Stimulated activated CD8-positive, alpha-beta memory T cell treated with anti-CD3 and anti-CD28 coated beads, Interleukin-4, amount 100 ng/mL, for 4 hours (primary cell): ENCODE results near the gene ARL1.
"Not testable (repeated sequence)": the region's sequence is repeated elsewhere in the genome, so short reads cannot be mapped to it uniquely, and the experiment has no call there.

Experiments used
- DNase-seq, 2 donors: peaks; one replicate each; pipeline ENCODE4 v3.0.0-alpha.2; 2020; ENCODE audit warnings: low read depth in 2 of 2, low spot score in 1 of 2

ARL1 gene

DNA sequence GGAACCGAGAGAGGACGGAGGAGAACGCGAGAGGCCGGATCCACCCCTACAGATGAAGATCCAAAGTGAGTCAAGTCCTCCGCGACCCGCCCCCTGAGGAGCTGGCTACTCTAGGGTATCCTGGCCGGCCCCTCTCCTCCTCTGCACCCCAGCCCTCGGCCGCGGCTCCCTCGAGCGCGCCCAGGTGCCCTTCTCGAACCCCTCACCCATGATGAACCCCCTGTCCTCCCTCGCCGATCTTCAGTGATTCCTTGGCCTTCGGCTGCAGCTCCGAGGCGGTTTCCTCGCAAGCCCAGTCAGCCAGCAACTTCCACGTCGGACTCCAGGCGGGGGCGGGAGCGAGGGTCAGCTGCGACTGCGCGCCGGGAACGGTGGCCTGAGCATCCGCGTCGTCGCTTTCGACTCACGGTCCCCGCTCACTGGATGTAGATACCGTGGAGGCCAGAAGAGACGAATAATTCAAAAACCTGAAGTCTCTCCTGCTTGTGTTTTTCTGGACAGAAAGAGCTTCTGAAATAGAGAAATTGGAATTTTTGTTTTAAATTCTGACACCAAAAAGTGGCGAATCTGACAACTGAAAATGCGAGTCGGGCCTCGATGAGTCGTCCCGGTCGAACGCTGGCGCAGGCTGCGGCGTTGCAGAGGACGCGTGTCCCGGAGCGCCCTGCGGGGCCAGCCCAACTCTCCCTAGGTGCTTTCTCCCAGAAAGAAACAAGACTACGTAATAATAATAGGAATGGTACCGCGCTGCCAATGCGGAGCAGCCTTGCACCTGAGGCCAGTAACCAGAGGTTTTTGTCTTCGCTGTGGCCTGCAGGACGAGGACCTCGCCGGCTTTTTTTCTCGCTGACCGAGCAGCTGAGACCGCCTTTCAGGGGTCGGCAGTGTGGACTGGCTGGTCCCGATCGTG, at the start of gene ARL1:
Gene ARL1, minus strand, starts transcription at position 337 of the 910 bp plus-strand sequence. Its CDS starts 127 bp downstream, at position 210.
- DNase-seq, result peak; percentile 63 to 68

DNA sequence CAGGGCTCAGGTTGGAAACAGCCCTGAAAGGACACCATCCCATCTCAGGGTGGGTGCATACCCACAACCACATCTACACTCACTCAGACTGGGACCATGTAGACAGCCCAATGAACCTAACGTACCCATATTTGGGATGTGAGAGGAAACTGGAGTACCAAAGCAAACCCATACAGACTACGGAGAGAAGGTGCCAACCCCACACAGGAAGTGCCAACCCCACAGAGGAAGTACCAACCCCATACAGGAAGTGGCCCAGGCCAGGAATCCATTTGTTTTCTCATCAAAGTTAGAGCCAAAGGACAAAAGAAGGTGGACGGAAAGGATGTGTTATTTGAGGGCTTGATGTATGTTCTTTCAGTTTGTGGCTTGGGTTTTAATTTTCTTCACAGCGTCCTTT, 48.1 kb upstream of the ARL1 start:
- no peak for DNase-seq

DNA sequence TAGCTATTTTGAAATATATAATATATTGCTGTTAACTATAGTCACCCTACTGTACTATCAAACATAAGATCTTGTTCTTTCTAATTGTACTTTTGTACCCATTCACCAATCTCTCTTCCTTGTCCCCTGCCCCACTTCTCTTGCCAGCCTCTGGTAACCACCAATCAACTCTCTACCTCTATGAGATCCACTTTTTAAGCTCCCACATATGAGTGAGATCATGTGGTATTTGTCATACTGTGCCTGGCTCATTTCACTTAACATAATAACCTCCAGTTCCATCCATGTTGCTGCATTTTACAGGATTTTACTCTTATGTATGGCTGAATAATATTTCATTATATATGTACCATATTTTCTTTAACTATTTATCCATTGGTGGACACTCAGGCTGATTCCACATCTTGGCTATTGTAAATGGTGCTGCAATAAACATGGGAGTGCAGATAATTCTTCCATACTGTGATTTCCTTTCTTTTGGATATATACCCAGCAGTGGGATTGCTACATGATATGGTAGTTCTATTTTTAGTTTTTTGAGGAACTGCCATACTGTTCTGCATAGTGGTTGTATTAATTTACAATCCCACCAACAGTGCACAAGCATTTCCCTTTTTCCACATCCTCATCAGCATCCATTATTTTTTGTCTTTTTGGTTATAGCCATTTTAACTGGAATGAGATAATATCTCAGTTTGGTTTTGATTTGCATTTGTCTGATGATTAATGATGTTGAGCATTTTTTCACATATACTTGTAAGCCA, 34.1 kb upstream of the ARL1 start:
- no peak for DNase-seq

DNA sequence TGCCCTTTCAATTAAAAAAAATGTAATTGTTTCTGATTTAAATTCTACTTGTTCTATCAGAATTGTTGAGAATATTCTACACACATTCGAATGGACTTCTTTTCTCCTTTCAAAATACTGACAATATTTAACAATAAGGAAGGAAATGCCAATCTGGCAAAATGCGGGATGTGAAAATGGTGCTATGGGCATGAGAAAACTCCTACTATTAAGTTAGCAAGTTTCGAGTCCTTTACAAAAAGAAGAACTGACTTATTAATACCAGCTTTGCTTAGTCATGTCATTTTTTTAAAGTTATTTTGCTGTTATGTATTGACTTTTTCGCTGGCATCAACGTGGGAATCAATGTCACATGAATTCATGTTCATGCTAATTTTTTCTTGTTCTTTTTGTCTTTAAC, 31.7 kb upstream of the ARL1 start:
- DNase-seq, result no peak

DNA sequence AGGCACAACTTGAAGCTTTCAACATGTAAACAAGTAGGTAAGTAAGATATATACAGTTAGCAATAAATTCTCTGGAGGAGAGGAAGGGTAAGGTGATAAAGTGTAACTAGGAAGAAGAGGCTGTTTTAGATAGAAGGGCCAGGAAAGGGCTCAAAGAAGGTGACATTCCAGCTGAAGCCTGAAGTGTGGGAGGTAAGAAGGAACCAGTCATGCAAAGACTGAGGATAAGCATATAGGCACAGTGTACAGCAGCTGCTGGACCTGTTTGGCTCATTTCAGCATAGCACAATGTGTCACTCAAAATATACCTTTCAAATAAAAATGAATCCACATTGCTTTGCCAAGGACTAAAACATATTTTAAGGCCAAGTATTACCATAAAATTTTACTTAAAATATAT, 28.6 kb upstream of the ARL1 start:
- DNase-seq, result no peak

DNA sequence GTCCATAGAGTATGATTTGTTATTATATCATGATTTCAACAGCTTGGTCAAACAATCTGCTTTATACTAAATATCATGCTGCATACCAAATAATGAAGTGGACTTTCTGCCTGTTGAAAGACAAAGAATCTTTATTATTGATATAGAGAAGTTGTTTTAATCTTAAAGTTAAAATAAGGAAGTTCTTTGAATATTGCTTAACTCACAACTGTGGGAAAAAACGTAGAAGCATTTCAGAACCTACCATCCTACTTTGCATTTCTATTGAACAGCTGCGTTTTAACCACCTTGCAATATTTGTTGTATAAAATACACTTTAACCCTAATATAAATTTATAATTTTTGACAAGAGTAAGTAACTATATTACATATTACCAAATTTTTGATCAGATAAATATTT, 22.9 kb upstream of the ARL1 start:
- DNase-seq, result no peak

DNA sequence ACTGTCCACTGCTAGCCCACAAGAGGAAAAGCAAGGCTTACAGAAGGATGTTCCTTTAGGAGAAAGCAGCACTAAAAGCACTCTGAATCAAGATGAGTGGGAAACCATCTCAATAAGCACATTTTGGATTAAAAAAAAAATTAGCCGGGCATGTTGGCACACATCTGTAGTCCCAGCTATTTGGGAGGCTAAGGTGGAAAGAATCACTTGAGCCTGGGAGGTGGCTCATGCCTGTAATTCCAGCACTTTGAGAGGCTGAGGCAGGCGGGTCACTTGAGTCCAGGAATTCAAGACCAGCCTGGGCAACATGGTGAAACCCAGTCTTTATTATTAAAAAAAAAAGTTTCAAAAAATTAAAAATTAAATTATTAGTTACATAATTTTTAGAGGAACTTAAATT, 17.0 kb upstream of the ARL1 start:
- no peak for DNase-seq

DNA sequence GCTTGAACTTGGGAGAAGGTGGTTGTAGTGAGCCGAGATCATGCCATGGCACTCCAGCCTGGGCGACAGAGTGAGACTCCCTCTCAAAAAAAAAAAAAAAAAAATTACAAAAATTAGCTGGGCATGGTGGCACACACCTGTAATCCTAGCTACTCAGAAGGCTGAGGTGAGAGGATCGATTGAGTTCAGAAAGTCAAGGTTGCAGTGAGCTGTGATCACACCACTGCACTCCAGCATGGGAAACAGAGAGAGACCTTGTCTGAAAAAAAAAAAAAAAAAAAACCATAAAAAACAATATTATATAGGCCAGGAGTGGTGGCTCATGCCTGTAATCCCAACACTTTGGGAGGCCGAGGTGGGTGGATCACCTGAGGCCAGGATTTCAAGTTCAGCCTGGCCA, 14.5 kb upstream of the ARL1 start:
- DNase-seq, result not testable (repeated sequence)

DNA sequence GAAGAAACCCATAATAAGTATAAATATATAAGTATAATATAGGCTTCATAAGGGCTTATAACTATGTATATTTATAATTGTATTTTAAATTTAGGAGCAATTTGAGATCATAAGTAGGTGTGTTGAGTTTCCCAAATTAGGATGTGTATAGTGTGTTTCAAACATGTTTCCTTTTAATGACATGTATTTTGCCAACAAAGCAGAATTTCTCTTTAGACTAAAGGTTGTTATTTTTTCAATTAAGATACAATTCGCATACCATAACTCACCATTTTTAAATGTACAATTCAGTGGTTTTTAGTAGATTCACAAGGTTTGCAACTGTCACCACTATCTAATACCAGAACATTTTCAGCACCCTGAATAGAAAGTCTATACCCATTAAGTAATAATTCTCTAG, 7.7 kb upstream of the ARL1 start:
- no peak for DNase-seq

DNA sequence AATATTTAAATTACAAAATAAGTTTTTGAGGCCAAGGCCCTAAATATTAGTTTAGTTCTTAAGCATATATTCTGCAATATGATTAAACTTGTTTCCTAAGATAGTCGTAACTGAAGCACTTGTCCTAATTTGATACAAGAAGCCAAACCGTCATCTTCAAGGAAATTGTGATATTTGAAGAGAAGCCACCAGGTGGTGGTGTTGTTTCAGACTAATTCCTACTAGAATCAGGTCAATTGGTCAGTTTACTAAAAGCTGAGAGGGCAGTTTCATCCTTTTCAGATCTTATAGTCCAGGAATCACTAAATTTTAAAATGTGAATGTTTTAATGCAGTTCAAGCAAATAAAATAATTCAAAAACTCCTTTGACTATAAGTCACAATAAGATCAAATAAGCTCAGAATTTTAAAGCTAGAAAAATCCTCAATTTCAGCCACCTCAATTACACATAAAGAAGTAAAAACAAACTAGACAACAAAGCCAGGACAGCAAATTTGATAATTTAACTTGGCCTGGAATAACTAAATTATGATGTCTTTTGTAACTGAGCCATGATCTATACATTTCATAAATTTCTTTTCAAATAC, 7.1 kb upstream of the ARL1 start:
- DNase-seq, result no peak

DNA sequence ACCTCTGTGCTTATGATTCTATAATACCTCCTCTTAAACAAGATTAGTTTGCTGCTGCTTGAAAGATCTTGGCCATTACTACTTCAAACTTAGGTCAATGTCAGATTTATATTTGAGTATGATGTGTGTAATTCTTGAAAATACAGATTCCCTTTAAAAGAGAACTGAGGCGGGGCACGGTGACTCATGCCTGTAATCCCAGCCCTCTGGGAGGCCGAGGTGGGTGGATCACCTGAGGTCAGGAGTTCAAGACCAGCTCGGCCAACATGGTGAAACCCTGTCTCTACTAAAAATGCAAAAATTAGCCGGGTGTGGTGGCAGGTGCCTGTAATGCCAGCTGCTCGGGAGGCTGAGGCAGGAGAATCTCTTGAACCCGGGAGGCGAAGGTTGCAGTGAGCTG, 2.6 kb upstream of the ARL1 start:
- DNase-seq, result not testable (repeated sequence)

DNA sequence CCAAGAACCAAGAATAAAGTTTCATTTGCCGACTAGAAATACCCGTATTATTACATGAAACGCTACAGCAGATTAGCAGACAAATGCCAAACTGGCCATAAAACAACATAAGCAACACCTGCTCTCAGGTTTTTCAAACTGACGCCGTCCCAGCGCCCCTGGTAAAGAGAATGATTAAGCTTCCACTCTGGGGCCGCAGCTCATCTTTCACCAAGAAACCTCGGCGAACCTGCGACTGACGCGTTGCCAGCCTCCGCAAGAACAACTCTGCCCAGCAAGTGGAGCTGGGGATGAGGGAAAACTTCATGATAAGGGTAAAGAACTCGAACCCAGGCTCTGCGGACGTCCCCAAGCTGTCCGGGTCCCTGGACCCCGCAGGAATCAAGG, 530 bp downstream of the ARL1 start:
- peak in 1 of 2 donors; percentile 1 for DNase-seq

DNA sequence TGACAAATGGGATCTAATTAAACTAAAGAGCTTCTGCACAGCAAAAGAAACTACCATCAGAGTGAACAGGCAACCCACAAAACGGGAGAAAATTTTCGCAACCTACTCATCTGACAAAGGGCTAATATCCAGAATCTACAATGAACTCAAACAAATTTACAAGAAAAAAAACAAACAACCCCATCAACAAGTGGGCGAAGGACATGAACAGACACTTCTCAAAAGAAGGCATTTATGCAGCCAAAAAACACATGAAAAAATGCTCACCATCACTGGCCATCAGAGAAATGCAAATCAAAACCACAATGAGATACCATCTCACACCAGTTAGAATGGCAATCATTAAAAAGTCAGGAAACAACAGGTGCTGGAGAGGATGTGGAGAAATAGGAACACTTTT, 16.4 kb downstream of the ARL1 start:
- not testable (repeated sequence) for DNase-seq

DNA sequence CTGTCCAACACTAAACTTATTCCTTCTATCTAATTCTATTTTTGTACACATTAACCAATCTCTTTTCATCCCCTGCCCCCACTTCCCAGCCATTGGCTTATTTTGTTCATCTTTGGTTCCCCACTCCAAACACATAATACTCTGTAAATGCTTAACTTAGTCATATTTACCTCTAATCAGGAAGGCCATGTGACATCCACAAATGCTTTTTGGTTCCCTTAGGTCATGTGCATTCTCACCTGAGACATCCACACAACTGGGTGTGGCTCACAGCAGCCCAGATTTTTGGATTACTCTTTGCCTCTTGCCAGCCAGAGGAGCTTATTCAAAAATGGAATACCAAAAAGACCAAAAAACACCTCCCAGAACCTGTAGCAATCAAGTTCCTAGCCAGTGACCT, 28.4 kb downstream of the ARL1 start:
- DNase-seq, result no peak

DNA sequence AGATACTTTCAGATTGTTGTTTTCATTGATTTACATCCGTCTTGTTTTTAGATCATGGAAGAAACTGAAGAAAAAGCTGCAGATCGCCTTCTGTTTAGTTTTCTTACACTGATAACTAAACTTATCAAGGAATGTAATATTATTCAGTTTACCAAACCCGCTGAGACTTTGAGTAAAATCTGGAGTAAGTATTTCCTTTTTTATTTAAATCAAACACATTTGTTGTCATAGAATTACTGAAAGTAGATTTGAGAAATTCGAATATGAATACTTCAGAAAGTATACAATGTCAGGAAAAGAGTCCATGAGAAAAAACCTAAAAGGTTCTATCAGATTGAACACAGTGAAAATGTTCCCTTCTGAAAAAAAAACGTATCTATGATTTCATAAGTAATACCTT, 32.0 kb downstream of the ARL1 start:
- no peak for DNase-seq

DNA sequence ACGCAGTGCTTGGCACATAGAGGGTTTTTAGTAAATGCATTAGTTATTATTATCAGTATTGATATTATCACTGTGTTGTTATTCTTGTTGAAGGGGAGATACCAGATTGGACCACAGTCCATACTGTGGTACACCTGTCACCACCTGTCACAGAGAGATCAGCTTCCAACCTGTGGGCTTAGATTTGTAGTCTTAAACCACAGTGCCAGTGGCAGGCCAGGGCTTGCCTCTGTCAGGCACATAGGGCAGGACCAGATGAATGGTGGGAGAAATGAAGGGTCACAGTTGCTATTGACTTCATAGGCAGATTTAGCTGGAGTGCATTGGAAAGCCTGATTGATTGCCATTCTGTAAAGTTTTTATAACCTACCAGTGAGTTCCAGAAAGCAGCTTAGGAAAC, 35.1 kb downstream of the ARL1 start:
- DNase-seq, result no peak

DNA sequence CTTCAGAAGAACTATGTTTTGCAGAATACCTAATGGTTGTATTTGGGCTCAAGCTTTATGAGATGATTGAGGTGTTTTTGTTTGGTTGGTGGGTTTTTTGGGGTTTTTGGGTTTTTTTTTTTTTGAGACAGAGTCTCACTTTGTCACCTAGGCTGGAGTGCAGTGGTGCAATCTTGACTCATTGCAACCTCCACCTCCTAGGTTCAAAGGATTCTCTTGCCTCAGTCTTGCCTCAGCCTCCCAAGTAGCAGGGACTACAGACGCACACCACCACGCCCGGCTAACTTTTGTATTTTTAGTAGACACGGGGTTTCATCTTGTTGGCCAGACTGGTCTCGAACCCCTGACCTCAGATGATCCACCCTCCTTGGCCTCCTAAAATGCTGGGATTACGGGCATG, 39.6 kb downstream of the ARL1 start:
- no peak for DNase-seq

DNA sequence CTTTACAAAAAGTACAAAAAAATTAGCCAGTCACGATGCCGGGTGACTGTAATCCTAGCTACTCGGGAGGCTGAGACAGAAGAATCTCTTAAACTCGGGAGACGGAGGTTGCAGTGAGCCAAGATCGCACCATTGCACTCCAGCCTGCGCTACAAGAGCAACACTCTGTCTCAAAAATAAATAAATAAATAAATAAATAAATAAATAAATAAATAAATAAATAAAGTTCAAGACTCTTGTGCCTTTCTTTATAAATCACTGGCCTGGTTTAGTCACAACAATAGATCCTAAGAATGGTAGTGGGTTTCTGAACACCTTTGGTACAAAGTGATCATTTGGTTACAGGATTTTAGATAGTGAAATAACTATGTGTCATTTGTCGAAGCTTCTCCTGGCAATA, 46.1 kb downstream of the ARL1 start:
- no peak for DNase-seq

DNA sequence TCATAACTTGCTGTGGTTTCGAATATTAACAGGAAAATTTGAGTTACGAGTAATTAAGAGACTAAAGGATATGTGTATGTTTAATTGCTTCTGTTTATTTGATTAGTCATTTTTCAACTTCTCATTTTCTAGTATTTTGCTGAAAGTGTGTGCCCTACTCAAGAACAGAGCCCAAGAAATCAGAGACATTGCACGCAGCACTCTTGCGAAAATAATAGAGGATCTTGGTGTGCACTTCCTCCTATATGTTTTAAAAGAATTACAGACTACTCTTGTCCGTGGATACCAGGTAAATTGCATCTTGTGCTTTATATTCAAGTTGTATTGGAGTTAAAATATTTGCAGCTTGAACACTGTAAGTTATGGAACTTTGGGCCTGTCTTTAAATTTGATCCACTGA, 50.8 kb downstream of the ARL1 start:
- no peak for DNase-seq

DNA sequence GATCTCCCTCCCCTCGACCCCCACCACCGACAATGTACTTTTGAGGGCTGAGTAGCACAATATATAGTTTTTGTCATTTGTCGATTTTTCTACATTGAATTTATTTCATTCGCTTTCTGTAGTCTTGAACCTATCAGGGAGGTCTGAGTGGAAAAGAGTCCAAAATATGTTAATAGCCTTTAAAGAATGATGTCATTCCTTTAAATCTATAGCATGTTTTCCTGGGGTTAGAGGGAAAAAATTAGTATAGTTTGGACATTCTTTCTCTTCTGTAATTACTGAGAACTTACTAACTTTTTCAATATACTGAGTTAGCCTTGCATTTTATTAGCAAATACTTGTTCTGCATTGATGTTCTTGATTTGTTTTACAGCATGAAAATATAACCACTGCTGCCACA, 55.9 kb downstream of the ARL1 start:
- DNase-seq, result no peak

DNA sequence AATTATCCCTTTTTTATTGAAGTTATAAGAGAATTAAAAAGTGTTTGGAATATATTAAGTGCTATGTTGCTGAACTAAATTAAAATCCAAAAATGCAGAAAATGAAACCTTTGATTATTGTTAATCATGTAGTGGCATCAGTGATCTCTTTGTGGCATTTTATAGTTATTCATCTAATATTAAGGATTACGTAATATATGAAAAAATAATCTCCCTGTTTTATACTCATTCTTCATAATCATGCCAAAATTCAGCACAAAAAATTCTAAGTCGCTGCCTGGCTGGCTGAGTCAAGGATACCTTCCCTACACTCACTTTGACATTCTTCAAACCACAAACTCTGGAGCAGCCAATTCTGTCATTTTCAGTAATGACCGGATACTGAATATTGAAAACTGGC, 63.7 kb downstream of the ARL1 start:
- DNase-seq, result no peak
